Chondrocyte (in vitro differentiated cells): Measurements from ENCODE around the gene LAMA5. TPM values are rescaled to one million over a fixed set of nuclear protein-coding genes. Genes with fewer than 3 reads are reported as not detected.

Experiments
- DNase-seq: peaks from one replicate; pipeline ENCODE4 v3.0.0; 2021; ENCODE audit warnings: mixed read lengths, low spot score
- H3K27ac Mint-ChIP-seq: one replicate; pipeline ENCODE4 v1.8.0; 2021; ENCODE audit warnings: mild to moderate bottlenecking, moderate library complexity, mixed read lengths; ENCODE audit not compliant: unreplicated experiment
- H3K27me3 Mint-ChIP-seq: 2 replicates; pipeline ENCODE4 v1.8.0; 2021; ENCODE audit warnings: low read depth, mixed read lengths
- H3K36me3 Mint-ChIP-seq: 2 replicates; pipeline ENCODE4 v1.8.0; 2021; ENCODE audit warnings: low read depth, mixed read lengths
- H3K4me1 Mint-ChIP-seq: 2 replicates; pipeline ENCODE4 v1.8.0; 2021; ENCODE audit warnings: low read depth, mild to moderate bottlenecking, mixed read lengths
- H3K4me3 Mint-ChIP-seq: one replicate; pipeline ENCODE4 v1.8.0; 2021; ENCODE audit warnings: mild to moderate bottlenecking, moderate library complexity, mixed read lengths; ENCODE audit not compliant: unreplicated experiment
- H3K9me3 Mint-ChIP-seq: 2 replicates; pipeline ENCODE4 v1.8.0; 2021; ENCODE audit warnings: low read depth, mixed read lengths
- CTCF ChIP-seq: fragments of 200-600 bp; sonication (generic); IDR thresholded peaks from 2 replicates; pipeline ENCODE4 v1.5.0; 2021; ENCODE audit warnings: antibody characterized with exemption, mild to moderate bottlenecking, moderate library complexity
- total RNA-seq: library from RNA; stranded (reverse); gene quantifications from 3 replicates; pipeline ENCODE4 v1.2.1, GENCODE V29; 2021

The LAMA5 gene
- total RNA-seq, 1 donor from 2014 or later: 368 TPM

GRCh38 chr20:62393335-62393665 lies 26.2 kb upstream of the LAMA5 start:
- Mint-ChIP-seq H3K27ac (no peak overlapping the region), H3K4me3 (no peak overlapping the region), H3K9me3 (no peaks in the 10 kb centered on the region), H3K36me3 (peaks cover 9% of the 10 kb centered on the region), H3K27me3 (no peaks in the 10 kb centered on the region), H3K4me1 (peaks cover 10% of the 10 kb centered on the region)
- no peak for DNase-seq
- TF ChIP-seq CTCF: no peak

DNA sequence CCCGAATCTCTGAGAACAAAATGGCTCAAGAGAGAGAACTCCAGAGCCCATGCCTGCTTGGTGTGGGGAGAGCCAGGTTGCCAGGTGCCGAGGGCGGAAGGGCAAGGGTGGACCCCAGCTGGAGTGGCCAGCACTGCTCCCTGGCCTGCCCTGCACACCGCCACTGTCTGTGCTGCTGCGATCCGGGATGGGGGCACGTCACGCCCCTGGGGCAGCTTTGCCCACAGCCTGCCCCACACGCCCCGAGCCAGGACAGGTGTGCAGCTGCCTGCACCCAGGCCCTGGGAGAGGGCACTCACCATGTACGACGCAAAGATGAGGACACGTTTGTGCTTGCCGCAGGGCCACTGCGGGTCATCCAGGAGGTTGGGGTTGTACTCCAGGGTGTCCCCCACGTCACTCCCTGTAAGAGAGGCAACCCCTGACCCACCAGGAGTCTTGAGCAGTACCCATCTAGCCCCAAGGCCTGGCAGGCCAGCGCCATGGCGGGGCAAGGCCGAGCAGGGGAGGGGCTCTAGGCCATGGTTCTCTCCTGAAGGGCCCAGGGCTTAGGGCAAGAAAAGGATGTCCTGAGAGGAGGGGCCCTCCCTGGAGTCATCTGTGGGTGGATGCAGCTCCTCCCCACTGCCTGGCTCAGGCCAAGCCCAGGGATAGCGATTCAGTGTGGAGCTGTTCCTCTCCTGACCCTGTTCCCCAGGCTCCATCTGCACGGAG lies 25.7 kb upstream of the LAMA5 start:
- H3K4me1 Mint-ChIP-seq: peaks cover 15% of the 10 kb centered on the region
- H3K27ac Mint-ChIP-seq: no peak overlapping the region
- peaks cover 11% of the 10 kb centered on the region for H3K36me3 Mint-ChIP-seq
- no peaks in the 10 kb centered on the region for H3K9me3 Mint-ChIP-seq
- no peak overlapping the region for H3K4me3 Mint-ChIP-seq
- no peak for TF ChIP-seq CTCF
- H3K27me3 Mint-ChIP-seq: no peaks in the 10 kb centered on the region
- no peak for DNase-seq

- Mint-ChIP-seq H3K9me3 (no peaks in the 10 kb centered on the region), H3K4me1 (peaks cover 20% of the 10 kb centered on the region), H3K27me3 (no peaks in the 10 kb centered on the region), H3K27ac (no peak overlapping the region), H3K4me3 (no peak overlapping the region), H3K36me3 (peaks cover 12% of the 10 kb centered on the region)
- DNase-seq: no peak
- no peak for TF ChIP-seq CTCF
Measured at GRCh38 chr20:62392077-62392418, 24.9 kb upstream of the LAMA5 start.

GRCh38 chr20:62391165-62392076 lies 24.3 kb upstream of the LAMA5 start:
- TF ChIP-seq CTCF: no peak
- no peaks in the 10 kb centered on the region for H3K27me3 Mint-ChIP-seq
- no peak overlapping the region for H3K4me3 Mint-ChIP-seq

DNA sequence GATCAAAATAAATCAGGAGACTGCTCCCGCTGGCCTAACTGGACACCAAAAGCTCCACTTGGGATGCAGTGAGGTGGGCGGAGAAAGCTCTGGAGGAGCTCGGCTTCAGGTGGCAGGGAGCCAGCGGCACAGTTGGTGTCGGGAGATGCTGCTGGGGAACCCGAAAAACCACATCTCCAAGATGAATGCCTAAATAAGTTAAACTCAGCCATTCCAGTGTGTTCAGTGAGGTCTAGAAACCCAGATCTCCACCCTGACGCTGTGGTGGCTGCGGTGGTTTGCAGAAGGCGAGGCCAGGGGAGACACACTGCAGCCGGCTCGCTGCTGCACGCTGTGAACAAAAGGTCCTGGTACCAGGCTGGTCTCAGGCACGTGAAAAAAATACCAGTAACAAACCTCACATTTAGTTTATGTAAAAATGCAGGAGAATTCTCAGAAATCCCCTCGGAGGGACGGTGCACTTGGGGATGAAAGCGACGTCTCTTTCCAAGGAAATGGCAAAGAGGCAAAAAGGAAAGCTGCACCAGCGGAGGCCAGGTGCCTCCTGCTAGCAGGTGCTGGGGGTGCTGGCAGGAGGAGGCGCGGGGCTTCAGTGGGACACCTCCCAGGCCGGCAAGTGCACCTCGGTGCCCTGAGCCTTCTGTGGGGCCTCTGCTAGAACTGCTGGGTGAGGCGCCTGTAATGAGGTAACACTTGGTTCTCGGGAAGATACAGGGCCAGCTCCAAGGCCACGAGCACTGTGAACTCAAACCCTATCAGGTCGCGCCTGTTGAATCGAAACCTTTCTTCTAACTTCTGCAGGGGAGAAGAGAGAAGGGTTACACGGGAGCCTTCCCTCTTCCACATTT lies 23.4 kb upstream of the LAMA5 start:
- Mint-ChIP-seq H3K4me1 (peaks cover 27% of the 10 kb centered on the region), H3K27ac (no peak overlapping the region), H3K4me3 (no peak overlapping the region), H3K27me3 (no peaks in the 10 kb centered on the region), H3K9me3 (no peaks in the 10 kb centered on the region), H3K36me3 (peaks cover 12% of the 10 kb centered on the region)
- no peak for DNase-seq
- TF ChIP-seq CTCF: no peak

More at GRCh38 chr20:62391165-62392076, 24.3 kb upstream of the LAMA5 start:
- Mint-ChIP-seq H3K4me1 (peaks cover 20% of the 10 kb centered on the region), H3K9me3 (no peaks in the 10 kb centered on the region), H3K36me3 (peaks cover 12% of the 10 kb centered on the region), H3K27ac (no peak overlapping the region)
- no peak for DNase-seq
